GM19043 (cell line): ENCODE measurements around the gene CFAP61.
"Not testable (repeated sequence)": the region's sequence is repeated elsewhere in the genome, so short reads cannot be mapped to it uniquely, and the experiment has no call there.

Experiments
- ATAC-seq: cut with Tn5 transposase; IDR thresholded peaks from one replicate; pipeline ENCODE4 v1.9.1; 2021; ENCODE audit warnings: low read depth; ENCODE audit not compliant: unreplicated experiment

Gene CFAP61

DNA sequence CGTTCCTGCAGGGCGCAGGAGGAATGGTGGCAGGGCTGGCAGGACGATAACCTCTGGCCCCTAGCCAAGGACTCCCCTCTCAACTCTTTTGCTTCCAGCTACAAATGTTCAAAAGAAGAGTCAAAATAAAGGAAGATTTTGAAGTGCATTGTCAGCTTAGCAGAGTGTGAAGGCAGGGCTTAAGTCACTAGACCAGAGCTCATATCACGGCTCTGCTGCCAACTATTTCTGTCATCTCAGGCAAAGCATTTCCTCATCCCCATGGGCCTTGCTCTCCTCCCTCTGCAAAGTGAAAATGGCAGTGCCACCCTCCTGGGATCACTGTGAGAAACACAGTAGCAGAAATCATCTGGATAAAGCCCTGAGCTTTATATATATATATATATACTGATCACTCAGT, 36.7 kb downstream of the CFAP61 start:
- no peak for ATAC-seq

DNA sequence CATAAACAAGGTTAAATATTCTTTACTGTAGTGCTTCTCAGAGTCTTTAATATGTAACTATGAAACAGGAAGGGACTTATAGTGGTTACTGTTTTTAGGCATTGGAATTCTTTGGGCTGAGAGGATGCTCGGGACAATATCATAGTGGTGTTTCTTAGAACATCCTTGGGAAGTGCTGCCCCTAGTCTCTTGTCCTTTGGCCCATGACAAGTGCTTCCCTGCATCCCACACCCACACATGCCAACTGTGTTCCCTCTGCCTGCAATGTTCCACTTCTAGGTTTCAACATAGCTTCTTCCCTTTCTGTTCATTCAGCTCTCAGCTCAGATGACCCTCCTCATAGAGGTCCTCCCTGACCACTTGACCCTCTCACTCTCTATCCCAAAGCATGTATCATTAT, 37.6 kb downstream of the CFAP61 start:
- ATAC-seq, result no peak

DNA sequence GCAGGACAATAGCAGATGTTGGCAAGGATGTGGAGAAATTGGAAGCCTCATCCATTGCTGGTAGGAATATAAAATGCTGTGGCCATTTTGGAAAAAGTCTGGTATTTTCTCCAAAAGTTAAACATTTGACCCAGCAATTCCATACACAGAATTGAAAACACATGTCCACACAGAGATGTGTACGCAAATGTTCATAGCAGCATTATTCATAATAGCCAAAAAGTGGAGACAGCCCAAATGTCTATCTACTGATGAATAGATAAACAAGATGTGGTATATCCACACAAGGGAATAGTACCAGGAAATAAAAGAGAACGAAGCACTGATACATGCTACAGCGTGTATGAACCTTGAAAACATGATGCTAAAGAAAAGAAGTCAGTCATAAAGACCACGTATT, 40.5 kb downstream of the CFAP61 start:
- ATAC-seq, result no peak

DNA sequence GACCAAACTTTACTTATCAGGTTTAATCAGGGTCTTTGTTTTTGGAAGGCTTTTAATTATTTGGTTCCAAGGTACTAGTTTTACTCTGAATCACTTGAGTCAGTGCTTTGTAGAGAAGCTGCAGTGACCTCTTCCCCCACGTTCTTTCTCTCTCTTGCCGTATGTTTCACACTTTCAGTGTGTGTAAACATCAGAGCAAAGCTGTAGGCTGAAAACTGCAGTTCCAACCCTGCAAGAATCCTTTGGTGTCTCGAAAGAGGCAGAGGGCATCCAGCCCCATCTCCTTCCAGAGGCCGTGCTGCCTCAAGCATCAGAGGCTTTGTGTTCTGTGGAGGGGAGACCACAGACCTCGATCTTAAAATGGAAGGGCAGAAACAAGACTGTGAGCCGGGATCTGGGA, 42.1 kb downstream of the CFAP61 start:
- no peak for ATAC-seq

DNA sequence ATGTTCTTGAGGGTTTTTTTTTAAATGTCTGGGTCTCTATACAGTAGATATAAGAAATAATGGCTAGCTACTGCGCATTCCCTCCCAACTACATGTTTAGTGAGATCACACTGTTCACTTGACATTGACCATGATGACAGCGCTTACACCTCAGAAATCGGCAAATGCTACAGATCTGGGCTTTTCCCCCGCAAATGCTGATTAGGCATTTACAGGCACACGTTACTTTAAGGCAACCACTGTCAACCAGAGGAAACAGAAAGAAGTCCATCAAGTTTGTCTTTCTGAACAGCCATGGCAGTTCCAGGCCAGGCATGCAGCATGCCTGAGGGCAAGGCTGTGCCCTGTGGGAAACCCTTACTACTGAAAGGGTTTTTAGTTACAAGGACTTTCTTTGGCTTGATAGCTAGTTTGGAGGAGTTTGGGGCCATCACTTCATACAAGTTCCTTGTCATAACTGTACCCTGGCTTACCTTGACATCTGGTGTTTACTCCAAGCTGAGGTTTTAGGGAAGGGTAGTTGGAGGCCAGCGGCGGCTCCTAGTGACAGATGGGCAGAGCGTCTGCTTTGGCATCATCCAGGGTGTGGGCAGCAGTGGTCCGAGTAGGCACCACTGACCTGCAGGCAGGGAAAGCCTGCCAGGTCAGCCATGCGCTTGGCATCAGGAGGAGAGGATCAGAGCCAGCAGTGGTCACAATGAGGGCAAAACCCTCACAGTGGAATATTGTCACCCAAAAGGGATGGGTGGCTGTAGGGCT, 43.0 kb downstream of the CFAP61 start:
- ATAC-seq, result no peak

DNA sequence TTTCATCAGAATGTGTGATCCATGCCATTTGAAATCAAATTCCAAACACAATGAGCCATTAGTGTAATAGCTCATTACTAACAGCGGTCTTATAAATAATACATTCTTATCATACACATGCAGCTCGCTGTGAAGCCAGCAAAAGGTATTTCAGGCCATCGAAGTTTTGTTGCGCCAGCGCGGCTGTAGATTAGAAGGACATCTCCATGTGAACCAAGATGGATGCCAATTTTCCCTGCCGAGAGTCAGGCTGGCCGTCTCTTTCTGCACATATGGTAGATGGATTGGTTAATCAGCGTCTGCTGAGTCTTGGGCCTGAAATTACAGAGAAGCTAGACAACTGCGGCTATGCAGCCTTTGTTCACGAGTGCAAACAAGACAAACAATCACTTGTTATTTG, 44.1 kb downstream of the CFAP61 start:
- no peak for ATAC-seq

DNA sequence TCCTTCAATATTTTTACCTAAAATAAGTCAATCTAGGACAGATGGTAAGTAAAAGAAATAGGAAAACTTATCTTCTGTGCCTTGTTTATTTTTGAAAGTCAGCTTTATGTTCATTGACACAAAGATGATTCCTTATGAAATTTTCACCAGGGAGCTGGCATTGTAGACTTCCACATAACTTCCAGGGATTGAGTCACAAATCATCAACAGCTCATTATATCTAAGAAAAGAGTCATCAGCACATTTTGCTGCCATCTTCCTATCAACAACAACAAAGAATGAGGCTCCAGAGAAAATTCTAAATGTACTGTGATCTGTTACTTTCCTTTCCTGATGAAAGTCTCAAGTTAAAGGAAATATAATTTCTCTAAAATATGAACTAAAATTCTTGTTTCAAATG, 48.5 kb downstream of the CFAP61 start:
- ATAC-seq, result no peak

DNA sequence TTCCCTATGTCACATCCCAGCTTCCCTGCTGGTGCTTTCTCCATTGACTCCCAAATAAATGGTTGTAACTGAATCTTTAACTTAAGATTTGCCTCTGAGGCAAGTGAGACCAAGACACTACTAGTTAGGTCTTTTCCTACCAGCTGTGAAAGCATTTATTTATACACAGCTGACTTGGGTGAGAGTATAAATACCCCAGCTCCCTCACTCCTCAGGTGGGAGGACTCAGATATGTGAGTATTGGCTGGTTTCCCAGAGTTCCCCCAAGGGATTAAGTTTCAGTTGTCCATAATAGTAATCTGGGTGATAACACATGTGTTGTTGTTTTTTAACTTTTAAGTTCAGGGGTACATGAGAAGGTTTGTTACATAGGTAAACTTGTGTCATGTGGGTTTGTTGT, 49.8 kb downstream of the CFAP61 start:
- ATAC-seq, result no peak

DNA sequence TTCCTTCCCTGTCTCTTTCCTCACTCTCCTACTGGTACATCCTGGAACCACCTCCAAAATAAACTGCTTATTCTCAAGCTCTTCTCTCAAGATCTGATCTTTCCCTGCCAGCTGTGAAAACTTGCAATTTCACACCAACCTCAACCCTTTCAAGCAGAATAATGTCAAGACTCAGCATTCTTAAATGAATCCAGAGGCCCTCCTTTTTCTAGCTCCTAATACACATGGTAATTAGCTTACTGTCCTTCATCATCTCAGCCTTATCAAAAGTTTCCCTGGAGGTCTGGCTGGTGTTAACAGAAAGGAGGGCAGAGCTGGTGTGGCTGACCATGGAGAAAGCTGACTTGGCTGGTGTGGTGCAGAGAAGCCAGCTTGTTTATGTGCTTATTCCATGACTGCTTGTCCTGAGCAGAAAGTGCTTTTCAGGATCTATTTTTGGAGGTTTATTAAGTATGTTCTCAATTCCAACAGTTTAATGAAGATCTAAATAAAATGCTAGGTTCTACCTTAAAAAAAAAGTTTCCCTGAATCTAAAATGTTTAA, 50.5 kb downstream of the CFAP61 start:
- no peak for ATAC-seq

DNA sequence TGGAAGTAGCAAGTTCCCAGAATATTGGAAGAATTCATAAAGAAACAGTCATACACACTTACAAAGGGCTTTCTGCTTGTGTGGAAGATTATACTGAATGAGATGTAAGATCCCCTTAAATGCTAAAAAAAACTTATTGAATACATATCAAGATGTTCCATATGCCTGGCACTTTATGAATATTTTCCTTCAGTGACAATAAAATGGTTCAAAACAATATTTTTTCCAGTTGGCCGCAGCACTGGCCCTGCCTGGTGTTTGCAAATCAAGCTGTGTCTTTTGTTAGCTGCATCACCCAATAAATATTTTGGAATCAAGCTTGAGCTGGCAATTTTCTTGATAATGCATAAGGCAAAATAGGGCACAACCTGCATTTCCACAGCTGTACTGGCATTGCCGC, 51.2 kb downstream of the CFAP61 start:
- ATAC-seq, result no peak

DNA sequence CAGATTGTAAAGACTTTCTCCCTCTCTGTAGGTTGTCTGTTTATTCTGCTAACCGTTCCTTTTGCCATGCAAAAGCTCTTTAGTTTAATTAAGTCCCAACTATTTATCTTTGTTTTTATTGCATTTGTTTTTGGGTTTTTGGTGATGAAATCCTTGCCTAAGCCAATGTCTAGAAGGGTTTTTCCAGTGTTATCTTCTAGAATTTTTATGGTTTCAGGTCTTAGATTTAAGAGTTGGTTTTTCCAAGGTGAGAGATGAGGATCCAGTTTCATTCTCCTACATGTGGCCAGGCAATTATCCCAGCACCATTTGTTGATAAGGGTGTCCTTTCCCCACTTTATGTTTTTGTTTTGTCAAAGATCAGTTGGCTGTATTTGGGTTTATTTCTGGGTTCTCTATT, 70.9 kb downstream of the CFAP61 start:
- not testable (repeated sequence) for ATAC-seq

DNA sequence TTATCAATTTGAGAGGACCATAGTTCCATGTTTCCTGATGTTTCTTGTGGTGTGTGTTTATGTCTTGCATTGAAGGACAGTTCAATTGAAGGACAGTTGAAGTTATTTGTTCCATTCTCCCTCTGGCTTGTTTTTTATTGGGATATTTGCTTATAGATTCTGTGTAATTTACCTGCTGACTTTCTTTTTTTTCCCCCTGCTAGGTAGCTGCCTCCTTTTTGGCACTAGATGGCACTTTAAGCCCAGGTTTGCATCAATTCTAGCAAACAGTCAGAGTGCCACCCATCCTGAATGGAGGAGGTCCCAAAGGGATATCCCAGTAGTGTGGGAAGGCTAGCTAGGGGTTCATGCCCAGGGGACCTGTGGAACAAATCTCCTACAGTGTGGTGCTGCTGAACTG, 78.1 kb downstream of the CFAP61 start:
- no peak for ATAC-seq

DNA sequence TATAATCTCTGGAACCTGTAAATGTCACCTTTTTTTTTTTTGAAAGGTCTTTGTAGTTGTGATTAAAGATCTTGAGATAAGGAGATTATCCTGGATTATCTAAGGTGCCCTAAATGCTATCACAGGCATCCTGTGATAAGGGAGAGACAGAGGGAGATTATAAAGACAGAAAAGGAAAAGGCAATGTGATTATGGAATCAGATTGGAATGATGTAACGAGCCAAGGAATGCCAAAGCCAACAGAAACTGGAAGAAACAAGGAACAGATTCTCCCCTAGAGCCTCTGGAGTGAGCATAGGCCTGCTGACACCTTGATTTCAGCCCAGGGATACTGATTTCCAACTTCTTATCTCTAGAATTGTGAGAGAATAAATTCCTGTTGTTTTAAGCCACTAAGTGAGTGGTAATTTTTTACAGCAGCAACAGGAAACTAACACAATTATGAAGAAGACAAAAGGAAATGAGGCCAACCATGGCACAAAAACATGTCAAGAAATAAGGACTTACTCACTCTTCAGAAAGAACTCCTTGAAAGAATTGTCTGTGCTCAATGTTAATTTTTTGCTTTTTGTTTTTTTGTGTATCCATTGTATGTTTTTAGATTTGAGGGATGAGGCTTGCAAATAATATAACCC, 82.7 kb downstream of the CFAP61 start:
- ATAC-seq, result no peak

DNA sequence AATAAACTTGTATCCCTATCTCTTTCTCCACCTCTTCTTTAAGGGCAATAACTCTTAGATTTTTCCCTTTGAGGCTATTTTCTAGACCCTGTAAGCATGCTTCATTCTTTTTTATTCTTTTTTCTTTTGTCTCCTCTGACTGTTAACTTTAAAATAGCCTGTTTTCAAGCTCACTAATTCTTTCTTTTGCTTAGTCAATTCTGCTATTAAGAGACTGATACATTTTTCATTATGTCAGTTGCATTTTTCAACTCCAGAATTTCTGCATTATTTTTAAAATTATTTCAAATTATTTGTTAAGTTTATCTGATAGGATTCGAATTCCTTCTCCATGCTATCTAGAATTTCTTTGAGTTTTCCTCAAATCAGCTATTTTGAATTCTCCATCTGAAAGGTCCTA, 84.0 kb downstream of the CFAP61 start:
- no peak for ATAC-seq

DNA sequence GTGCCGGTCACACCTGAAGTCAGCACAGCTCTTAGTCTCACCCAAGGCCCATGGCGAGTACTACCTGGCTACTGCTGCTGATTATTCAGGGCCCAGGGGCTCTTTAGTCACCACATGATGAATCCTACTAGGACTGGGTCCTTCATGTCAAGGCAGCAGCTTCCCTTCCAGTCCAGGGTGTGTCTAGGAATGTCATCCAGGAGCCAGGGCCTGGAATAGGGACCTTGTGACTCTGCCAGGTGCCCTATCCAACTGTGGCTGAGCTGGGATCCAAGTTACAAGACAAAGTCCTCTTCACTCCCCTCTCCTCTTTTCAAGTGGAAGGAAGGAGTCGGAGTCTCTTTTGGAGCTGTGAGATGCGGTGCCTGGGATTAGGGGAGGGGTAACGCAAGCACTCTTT, 85.5 kb downstream of the CFAP61 start:
- ATAC-seq, result no peak

DNA sequence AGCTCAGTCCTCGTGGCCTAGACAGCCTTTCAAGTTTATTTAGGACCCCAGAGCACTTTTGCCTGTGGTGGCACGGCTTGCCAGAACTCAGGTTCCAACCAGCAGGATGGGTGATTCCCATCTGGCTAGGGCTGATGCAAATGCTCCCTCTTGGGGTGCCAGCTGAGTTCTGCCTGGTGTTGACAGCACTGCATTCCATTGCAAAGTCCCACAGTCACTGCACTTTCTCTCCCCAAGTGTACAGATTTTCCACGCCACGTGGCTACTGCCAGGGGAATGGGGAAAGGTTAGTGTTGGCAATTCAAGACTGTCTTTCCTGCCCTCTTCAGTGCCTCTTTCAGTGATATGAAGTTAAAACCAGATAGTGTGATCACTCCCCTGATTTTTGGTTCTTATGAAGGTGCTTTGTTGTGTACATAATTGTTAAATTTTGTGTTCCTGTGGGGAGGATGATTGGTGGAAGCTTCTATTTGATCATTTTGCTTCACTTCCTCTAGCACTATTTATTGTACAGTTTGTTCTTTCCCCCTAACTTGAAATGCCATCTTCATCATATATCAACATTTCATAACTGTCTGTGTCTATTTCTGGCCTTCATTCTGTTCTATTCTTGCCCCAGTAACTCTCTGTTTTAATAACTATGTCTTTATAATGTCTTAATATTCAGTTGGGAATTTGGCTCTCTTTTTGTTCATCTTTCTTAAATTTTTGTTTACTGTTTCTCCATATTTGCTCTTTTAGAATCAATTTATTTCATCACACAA, 86.2 kb downstream of the CFAP61 start:
- no peak for ATAC-seq

DNA sequence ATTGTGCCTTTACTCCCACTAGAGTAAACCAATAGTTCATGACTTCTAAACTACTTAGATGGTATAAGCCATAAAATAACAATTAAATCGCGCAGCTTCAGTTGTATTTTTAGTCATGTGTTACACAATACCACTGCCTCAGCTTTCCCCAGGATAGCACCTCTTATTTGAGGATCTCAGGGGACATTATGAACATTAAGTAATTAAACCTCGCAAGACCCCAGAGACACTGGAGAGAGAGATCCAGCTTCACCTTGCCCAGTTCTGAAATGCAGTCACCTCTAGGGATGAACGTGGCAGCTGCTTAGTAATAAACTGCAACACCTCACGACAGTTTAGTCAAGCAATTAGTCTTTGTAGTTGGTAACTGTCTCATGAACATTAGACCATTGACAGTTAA, 87.1 kb downstream of the CFAP61 start:
- ATAC-seq, result no peak

DNA sequence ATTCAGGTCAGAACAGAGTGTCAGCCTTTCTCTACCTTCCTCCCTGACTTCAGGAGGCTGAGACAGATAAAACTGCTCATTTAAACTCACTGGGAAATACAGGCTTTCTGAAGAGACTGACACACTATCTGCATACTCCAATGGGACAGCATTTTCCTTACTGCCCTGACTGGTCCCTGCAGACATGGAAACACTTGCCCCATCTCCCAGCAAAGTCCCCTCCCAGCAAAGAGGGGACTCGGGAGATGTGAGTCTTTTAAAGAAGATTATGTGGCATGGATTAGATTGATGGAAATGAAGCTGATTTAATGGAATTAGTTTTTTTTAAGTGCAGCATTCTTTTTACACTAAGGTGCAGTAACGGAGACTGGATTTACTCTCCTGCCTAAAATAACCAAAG, 90.8 kb downstream of the CFAP61 start:
- no peak for ATAC-seq

DNA sequence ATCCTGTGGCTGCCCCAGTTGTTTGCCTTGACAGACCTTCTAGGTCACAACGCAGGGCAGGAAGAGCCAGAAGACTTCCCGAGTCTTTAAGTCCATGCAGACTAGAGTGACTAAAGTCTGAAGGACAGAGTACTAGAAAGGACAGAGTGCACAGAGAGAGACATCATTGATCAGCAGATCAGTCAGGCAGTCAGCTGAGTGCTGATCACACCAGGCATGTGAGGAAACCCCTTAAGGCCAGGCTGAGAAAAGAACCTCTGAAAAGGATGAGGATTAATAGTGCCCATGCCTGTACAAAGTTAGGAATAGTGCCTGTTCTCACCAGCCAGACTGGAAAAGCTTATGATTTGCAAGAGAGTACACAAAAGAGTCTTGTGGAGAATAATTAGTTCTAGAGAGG, 91.3 kb downstream of the CFAP61 start:
- ATAC-seq, result no peak

DNA sequence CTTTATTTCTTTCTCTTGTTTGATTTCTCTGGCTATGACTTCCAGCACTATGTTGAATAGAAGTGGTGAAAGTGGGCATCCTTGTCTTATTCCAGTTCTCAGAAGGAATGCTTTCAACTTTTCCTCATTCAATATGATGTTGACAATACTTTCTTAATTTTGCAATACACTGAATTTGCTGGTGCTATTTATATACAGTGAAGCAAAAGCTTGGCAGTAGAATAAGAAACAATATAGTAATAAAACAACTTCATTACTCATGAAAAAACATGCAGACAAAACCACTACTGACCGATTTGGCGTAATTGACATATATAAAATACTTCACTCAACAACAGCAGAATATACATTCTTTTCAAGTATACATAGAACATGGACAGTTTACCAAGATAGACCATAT, 96.4 kb downstream of the CFAP61 start:
- no peak for ATAC-seq

DNA sequence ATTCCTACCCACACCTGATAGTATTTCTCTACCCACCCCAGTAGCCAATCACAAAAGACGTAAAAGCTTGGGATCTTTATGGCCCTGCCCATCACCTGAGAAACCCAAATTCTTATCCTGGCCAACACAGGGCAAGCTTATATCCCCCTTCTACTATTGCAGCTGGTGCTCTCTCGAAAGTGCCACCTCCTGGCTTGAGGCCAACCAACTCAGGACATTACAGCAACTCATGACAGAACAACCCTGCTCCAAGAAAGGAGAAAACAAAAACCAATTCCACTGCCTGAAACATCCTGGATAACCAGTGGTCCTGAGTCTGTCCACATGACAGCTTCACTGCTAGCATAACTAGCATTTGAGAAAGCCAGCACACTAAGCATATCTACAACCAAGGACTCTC, 97.9 kb downstream of the CFAP61 start:
- no peak for ATAC-seq

DNA sequence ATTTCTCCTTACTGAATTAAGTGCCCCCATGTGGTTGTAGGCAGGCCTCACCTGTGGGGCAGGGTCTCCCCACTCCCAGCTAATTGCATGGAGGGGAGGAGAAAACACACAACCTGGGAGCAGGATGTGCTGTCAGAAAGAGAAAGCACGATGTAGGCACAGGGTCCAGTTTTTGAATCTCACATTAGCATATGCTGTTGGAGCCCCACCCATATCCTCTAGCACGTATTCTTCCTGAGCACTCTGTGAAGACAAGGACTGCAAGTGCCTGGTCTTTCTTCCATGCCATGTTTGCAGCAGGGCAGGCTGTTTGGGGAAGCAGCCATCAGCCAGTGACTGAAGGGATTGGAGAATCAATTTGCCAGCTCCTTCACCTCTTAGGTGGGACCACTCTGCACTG, 108.2 kb downstream of the CFAP61 start:
- no peak for ATAC-seq
